Lower leg skin (tissue), 4 donors: ENCODE measurements around the gene METRN. TPM values are rescaled to one million over a fixed set of nuclear protein-coding genes. Genes with fewer than 3 reads are reported as not detected.
"Not testable (repeated sequence)": the region's sequence is repeated elsewhere in the genome, so short reads cannot be mapped to it uniquely, and the experiment has no call there.

Experiments used
- DNase-seq, 2 donors: peaks; one replicate each; pipeline ENCODE4 v3.0.0-alpha.2; 2019; ENCODE audit warnings: low spot score in 2 of 2
- H3K4me3 ChIP-seq: fragments of 200-600 bp; sonication (generic); 2 replicates; pipeline ENCODE4 v1.5.1; 2017; ENCODE audit warnings: mild to moderate bottlenecking, low read depth; ENCODE audit not compliant: poor library complexity, severe bottlenecking
- CTCF ChIP-seq, 3 donors: fragments of 450-650 bp; IDR thresholded peaks; one replicate each; pipeline ENCODE4 v1.5.1; 2016; ENCODE audit warnings: antibody characterized with exemption in 3 of 3, mild to moderate bottlenecking in 3 of 3, moderate library complexity in 2 of 3
- POLR2A ChIP-seq, 2 donors: fragments of 450-650 bp; IDR thresholded peaks; one replicate each; pipeline ENCODE4 v1.6.1; 2016 to 2017; ENCODE audit warnings: antibody characterized with exemption in 2 of 2, mild to moderate bottlenecking in 1 of 2, moderate library complexity in 1 of 2
- WGBS, 2 donors: methylation state at CpG; one replicate each; pipeline ENCODE4 v1.1.5; 2018; 5-methylcytosine and 5-hydroxymethylcytosine counted together
- intact Hi-C: fragments of 100-400 bp; cut with DNase I; formaldehyde crosslinking; loops from one replicate; pipeline ENCODE4 v1.15.0; 2023; ENCODE audit warnings: low total_unique reads
- total RNA-seq, 4 donors: library from RNA; depleted of rRNA; stranded (reverse); fragments of >200 nt; gene quantifications; one replicate each; pipeline ENCODE4 v1.1.0, GENCODE V29; 2016

Gene METRN
- total RNA-seq, 4 donors from 2014 or later, result 24.2 to 48.4 (median 36.0) TPM

GRCh38 chr16:710500-711075 lies 4.3 kb upstream of the METRN start:
- DNase-seq, result no peak
- H3K4me3 ChIP-seq, result no peak overlapping the region
- TF ChIP-seq CTCF (IDR thresholded peaks at IDR 0.05), result no peak
- TF ChIP-seq POLR2A (IDR thresholded peaks at IDR 0.05), result no peak
- 17 to 50% methylated on average over 7 to 14 of the region's 21 CpGs for WGBS, 2 donors
- intact Hi-C loops, result loop anchor here (5.0 to 10.0 kb wide), 2 partner anchors 72 to 384 kb away; partner anchors contain the start of gene C1QTNF8

DNA sequence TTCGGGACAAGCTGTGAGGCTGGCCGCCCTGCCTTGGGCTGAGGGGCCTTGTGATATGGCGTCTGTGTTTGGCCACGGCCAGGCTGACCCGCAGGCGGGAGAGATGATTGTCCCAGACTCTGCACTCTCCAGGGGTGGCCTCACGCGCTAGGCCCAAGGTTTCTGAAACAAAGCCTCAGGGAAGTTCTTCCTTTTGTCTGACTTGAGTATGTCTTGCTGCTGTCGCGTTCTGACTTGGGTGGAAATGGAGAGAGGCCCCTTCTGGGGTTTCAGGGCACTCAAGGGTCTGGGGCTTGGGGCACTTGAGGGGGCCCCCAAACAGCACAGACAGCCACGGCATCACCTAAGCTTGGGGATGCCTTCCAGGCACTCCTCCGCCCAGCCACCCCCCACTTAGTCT lies 3.8 kb upstream of the METRN start:
- no peak for TF ChIP-seq CTCF (IDR thresholded peaks at IDR 0.05)
- no peak for TF ChIP-seq POLR2A (IDR thresholded peaks at IDR 0.05)
- WGBS, 2 donors, result 55 to 61% methylated on average over 9 to 12 of the region's 12 CpGs
- no peak for DNase-seq
- no peak overlapping the region for H3K4me3 ChIP-seq
- intact Hi-C loops, result loop anchor here (5.0 to 10.0 kb wide), 2 partner anchors 71 to 384 kb away; partner anchors contain the start of gene C1QTNF8

GRCh38 chr16:711548-712320 lies 3.2 kb upstream of the METRN start:
- WGBS, 2 donors, result 8 to 13% methylated on average over 24 to 25 of the region's 25 CpGs
- no peak for TF ChIP-seq POLR2A (IDR thresholded peaks at IDR 0.05)
- TF ChIP-seq CTCF (IDR thresholded peaks at IDR 0.05), result peak in 1 of 3 donors; percentile 35
- peak in 1 of 2 donors; percentile 95 for DNase-seq
- intact Hi-C loops, result loop anchor here (5.0 to 10.0 kb wide), 2 partner anchors 71 to 383 kb away; partner anchors contain the start of gene C1QTNF8
- no peak overlapping the region for H3K4me3 ChIP-seq

DNA sequence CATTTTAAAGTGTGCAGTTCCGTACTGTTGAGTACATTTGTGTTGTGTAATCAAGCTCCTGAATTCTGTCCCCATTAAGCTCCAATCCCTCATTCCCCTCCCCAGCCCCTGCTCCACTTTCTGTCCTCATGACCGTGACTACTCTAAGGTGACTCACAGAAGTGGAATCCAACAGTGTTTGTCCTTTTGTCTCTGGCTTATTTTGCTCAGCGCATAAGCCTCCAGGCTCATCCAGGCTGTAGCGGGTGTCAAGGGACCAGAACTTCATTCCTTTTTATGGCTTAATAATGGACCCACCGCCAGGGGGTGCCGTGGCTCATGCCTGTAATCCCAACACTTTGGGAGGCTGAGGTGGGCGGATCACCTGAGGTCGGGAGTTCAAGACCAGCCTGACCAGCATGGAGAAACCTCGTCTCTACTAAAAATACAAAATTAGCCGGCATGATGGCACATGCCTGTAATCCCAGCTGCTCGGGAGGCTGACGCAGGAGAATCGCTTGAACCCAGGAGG lies 2.1 kb upstream of the METRN start:
- H3K4me3 ChIP-seq, DNase-seq: not testable (repeated sequence)
- whole genome bisulfite sequencing, 2 donors, result 20 to 33% methylated on average over 10 to 13 of the region's 13 CpGs
- intact Hi-C loops, result loop anchor here (5.0 to 10.0 kb wide), 2 partner anchors 70 to 382 kb away; partner anchors contain the start of gene C1QTNF8

- DNase-seq, result no peak
- H3K4me3 ChIP-seq, result no peak overlapping the region
- 48 to 59% methylated on average over 9 to 11 of the region's 11 CpGs for WGBS, 2 donors
- intact Hi-C loops, result loop anchor here (5.0 to 10.0 kb wide), 2 partner anchors 68 to 381 kb away; partner anchors contain the start of gene C1QTNF8
- TF ChIP-seq CTCF (IDR thresholded peaks at IDR 0.05) (no peak), POLR2A (IDR thresholded peaks at IDR 0.05) (no peak)
Observed at GRCh38 chr16:714079-714478, 839 bp upstream of the METRN start.
